OCI-LY7 (cell line): ENCODE data around the gene ANKRD11. TPM values are rescaled to one million over a fixed set of nuclear protein-coding genes. Genes with fewer than 3 reads are reported as not detected.

Source experiments
- BruUV-seq: library from RNA; stranded (reverse); fragments of 400-500 nt; replicated peaks from 2 replicates; lab custom pipeline; 2021; lab: Mats Ljungman, UMichigan
- CTCF ChIA-PET: fragments of 300-600 bp; sonication (Branson Sonifier 250); formaldehyde crosslinking; loops from one replicate; lab custom pipeline; 2022; ENCODE audit warnings: antibody characterized with exemption; ENCODE audit not compliant: unreplicated experiment; lab: Charles Lee
- POLR2A ChIA-PET: fragments of 300-600 bp; sonication (Branson Sonifier 250); formaldehyde crosslinking; loops from one replicate; lab custom pipeline; 2022; ENCODE audit warnings: antibody characterized with exemption; lab: Charles Lee
- DNase-seq: peaks from one replicate; pipeline ENCODE4 v3.0.0-alpha.2; 2015; ENCODE audit warnings: low spot score
- H2AFZ ChIP-seq: fragments of 200-600 bp; sonication (generic), shearing (Covaris generic); 2 replicates; pipeline ENCODE4 v1.6.1; 2014; ENCODE audit warnings: mild to moderate bottlenecking, antibody characterized with exemption, low read length, moderate library complexity
- H3K27ac ChIP-seq: fragments of 200-600 bp; sonication (generic); 2 replicates; pipeline ENCODE4 v1.5.1; 2014; ENCODE audit warnings: mixed run types, low read depth, mild to moderate bottlenecking, moderate library complexity, low read length, inconsistent platforms; ENCODE audit not compliant: poor library complexity, severe bottlenecking
- H3K36me3 ChIP-seq: fragments of 200-600 bp; sonication (generic); 2 replicates; pipeline ENCODE4 v1.6.1; 2014; ENCODE audit warnings: mild to moderate bottlenecking, antibody characterized with exemption, low read length, moderate library complexity, mixed read lengths; ENCODE audit not compliant: insufficient read depth
- H3K4me1 ChIP-seq: fragments of 200-600 bp; sonication (generic); 2 replicates; pipeline ENCODE4 v1.5.1; 2014; ENCODE audit warnings: mild to moderate bottlenecking, low read length; ENCODE audit not compliant: insufficient read depth, poor library complexity, severe bottlenecking
- H3K4me2 ChIP-seq: fragments of 200-600 bp; sonication (generic); 2 replicates; pipeline ENCODE4 v1.6.1; 2014; ENCODE audit warnings: mild to moderate bottlenecking, low read length
- H3K4me3 ChIP-seq: fragments of 200-600 bp; sonication (generic); 2 replicates; pipeline ENCODE4 v1.5.1; 2014; ENCODE audit warnings: mild to moderate bottlenecking, low read depth, low read length; ENCODE audit not compliant: poor library complexity, severe bottlenecking
- H3K79me2 ChIP-seq: fragments of 200-600 bp; sonication (generic); 2 replicates; pipeline ENCODE4 v1.6.1; 2016; ENCODE audit warnings: low read depth, mild to moderate bottlenecking, low read length, moderate library complexity, mixed read lengths; ENCODE audit not compliant: insufficient read depth
- H3K9me2 ChIP-seq: fragments of 200-600 bp; sonication (generic); 2 replicates; pipeline ENCODE4 v1.6.1; 2016; ENCODE audit warnings: mild to moderate bottlenecking, low read length, mixed read lengths; ENCODE audit not compliant: insufficient read depth
- H3K9me3 ChIP-seq: fragments of 200-600 bp; sonication (generic); 2 replicates; pipeline ENCODE4 v1.6.1; 2014; ENCODE audit warnings: mild to moderate bottlenecking, mixed run types, low read length, mixed read lengths
- H4K20me1 ChIP-seq: fragments of 200-600 bp; sonication (generic); 2 replicates; pipeline ENCODE4 v1.6.1; 2014; ENCODE audit warnings: mild to moderate bottlenecking, antibody characterized with exemption, low read length, moderate library complexity, mixed read lengths; ENCODE audit not compliant: insufficient read depth
- EZH2phosphoT487 ChIP-seq: fragments of 200-600 bp; sonication (generic); IDR thresholded peaks from 2 replicates; pipeline ENCODE4 v1.6.1; 2018; ENCODE audit warnings: low read depth, borderline replicate concordance, mild to moderate bottlenecking, mixed run types, antibody characterized with exemption, low read length, moderate library complexity, mixed read lengths
- intact Hi-C: fragments of 100-400 bp; cut with micrococcal nuclease; formaldehyde crosslinking; loops from one replicate; pipeline ENCODE4 v1.10.0; 2022; ENCODE audit not compliant: unreplicated experiment
- total RNA-seq, 2 experiments: library from RNA; depleted of rRNA in 1 of 2; stranded (reverse); fragments of >200 nt in 1 of 2; shearing (Covaris generic) in 1 of 2; gene quantifications; 2 replicates each; pipeline ENCODE4 v1.2.3, GENCODE V29; 2014 to 2022
- TF ChIP-seq, protein P1 (sequence below): fragments of 200-600 bp; sonication (generic); conservative IDR thresholded peaks from 2 replicates; pipeline ENCODE4 v1.5.1; 2014; ENCODE audit warnings: mild to moderate bottlenecking, antibody characterized with exemption, low read length, moderate library complexity, mixed read lengths

The ANKRD11 gene
- total RNA-seq, 2 experiments from 2014 or later: 89.1 to 251 TPM

DNA sequence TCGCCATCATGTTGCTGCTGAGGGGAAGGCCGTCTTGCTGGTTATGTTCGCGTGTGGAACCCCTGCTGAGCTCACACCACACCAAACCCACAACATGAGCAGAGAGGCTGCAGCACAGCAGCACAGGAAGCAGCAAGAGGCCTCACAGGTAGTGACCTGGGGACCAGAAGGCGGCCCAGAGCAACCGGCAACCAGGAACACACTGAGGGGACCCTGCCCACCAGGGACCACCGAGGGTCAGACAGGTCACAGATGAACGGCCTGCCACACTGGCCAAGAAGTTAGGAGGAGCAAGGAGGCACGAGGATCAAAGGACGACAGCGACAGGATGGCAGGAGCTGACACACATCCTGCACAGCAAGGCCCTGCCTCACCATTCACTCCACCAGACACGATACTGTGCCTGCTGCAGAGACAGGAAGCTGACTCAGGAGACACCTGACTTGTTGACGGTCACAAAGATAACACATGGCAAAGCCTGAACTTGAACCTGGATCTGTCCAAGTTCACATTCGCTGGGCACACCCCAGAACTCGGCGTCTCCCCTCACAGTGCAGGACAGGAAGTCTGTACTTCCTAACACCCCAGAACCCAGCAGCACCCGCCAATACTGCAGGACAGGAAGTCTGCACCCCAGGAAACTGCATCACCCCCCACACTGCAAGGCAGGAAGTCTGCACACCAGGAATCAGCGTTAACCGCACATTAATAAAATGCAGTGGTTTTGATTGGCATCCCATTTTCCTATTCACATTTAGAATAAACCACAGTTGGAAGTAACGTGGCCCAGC is 174.4 kb downstream of the ANKRD11 start:
- peak overlapping the region; percentile 66 for H3K4me2 ChIP-seq
- peaks cover 38% of the 10 kb centered on the region for H3K4me1 ChIP-seq
- peak; percentile 65 for DNase-seq
- no TSS peak for BruUV-seq
- H4K20me1 ChIP-seq: peaks cover 25% of the 10 kb centered on the region
- ChIA-PET POLR2A (interaction anchor here (0.6 kb wide), 1 partner anchor 11 kb away, joined by 3 read pairs; no protein-coding TSS in a partner anchor), CTCF (no interaction called here)
- H2AFZ ChIP-seq: no peak overlapping the region
- peak overlapping the region; percentile 18 for H3K4me3 ChIP-seq
- H3K9me3 ChIP-seq: no peaks in the 10 kb centered on the region
- H3K9me2 ChIP-seq: no peaks in the 10 kb centered on the region
- TF ChIP-seq, protein P1, sequence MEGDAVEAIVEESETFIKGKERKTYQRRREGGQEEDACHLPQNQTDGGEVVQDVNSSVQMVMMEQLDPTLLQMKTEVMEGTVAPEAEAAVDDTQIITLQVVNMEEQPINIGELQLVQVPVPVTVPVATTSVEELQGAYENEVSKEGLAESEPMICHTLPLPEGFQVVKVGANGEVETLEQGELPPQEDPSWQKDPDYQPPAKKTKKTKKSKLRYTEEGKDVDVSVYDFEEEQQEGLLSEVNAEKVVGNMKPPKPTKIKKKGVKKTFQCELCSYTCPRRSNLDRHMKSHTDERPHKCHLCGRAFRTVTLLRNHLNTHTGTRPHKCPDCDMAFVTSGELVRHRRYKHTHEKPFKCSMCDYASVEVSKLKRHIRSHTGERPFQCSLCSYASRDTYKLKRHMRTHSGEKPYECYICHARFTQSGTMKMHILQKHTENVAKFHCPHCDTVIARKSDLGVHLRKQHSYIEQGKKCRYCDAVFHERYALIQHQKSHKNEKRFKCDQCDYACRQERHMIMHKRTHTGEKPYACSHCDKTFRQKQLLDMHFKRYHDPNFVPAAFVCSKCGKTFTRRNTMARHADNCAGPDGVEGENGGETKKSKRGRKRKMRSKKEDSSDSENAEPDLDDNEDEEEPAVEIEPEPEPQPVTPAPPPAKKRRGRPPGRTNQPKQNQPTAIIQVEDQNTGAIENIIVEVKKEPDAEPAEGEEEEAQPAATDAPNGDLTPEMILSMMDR: no peak
- no peak for TF ChIP-seq EZH2phosphoT487
- H3K36me3 ChIP-seq: peaks cover 52% of the 10 kb centered on the region
- intact Hi-C loops: loop anchor here (5.0 kb wide), 1 partner anchor 191 kb away; the partner anchor contains the start of gene SPG7
- H3K27ac ChIP-seq: peak overlapping the region; percentile 55
- peaks cover 86% of the 10 kb centered on the region for H3K79me2 ChIP-seq

DNA sequence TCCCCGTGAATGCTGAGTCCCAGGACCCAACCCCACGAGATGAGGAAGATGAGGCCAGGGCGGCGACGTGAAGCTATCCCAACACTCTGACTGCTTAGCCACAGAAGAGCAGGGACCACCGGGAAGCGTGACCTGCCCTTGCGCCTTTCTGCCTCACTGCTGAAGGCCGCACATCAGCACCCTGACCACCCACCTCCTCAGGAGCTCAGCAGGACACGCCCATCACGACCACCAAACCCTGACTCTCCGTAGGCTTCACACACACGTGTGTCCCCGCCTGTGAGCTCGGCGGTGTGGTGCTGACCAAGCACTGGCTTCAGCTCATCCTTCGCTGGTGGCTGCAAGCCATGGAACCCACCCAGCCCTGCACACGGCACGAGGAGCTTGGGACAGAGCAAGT is 175.1 kb downstream of the ANKRD11 start:
- BruUV-seq: no TSS peak
- CTCF ChIA-PET: no interaction called here
- peaks cover 25% of the 10 kb centered on the region for H4K20me1 ChIP-seq
- no peak overlapping the region for H2AFZ ChIP-seq
- intact Hi-C loops: loop anchor here (5.0 kb wide), 1 partner anchor 192 kb away; the partner anchor contains the start of gene SPG7
- peaks cover 38% of the 10 kb centered on the region for H3K4me1 ChIP-seq
- DNase-seq: no peak
- peaks cover 86% of the 10 kb centered on the region for H3K79me2 ChIP-seq
- H3K4me3 ChIP-seq: no peak overlapping the region
- no peak overlapping the region for H3K4me2 ChIP-seq
- no peaks in the 10 kb centered on the region for H3K9me2 ChIP-seq
- no peak overlapping the region for H3K27ac ChIP-seq
- POLR2A ChIA-PET: no interaction called here
- H3K36me3 ChIP-seq: peaks cover 59% of the 10 kb centered on the region
- TF ChIP-seq EZH2phosphoT487: no peak
- TF ChIP-seq, protein P1: no peak
- H3K9me3 ChIP-seq: no peaks in the 10 kb centered on the region

DNA sequence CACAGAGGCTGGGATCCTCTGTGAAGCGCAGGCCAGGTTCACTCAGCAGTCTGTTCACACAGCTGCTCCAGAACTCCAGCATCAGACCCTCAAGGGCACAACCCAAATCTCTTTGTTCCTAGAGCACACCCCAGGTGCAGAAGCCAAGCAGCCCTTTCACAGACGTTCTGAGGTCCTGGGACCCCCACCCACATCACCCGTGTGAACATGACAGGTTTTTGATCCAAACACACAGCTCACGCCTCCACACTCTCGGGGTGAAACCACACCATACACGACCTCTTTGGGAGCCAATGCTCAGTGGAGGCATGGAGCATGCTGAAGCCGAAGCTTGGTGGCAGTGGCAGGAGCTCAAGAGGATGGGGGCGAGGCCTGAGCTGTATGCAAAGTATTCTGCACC is 175.5 kb downstream of the ANKRD11 start:
- no TSS peak for BruUV-seq
- H4K20me1 ChIP-seq: peaks cover 25% of the 10 kb centered on the region
- H3K36me3 ChIP-seq: peaks cover 63% of the 10 kb centered on the region
- DNase-seq: no peak
- H3K9me2 ChIP-seq: no peaks in the 10 kb centered on the region
- H3K4me3 ChIP-seq: no peak overlapping the region
- POLR2A ChIA-PET: no interaction called here
- H3K4me2 ChIP-seq: no peak overlapping the region
- TF ChIP-seq, protein P1: no peak
- no peak for TF ChIP-seq EZH2phosphoT487
- intact Hi-C loops: loop anchor here (5.0 kb wide), 1 partner anchor 192 kb away; the partner anchor contains the start of gene SPG7
- CTCF ChIA-PET: no interaction called here
- no peak overlapping the region for H3K27ac ChIP-seq
- peaks cover 86% of the 10 kb centered on the region for H3K79me2 ChIP-seq
- H2AFZ ChIP-seq: no peak overlapping the region
- H3K4me1 ChIP-seq: peaks cover 38% of the 10 kb centered on the region
- H3K9me3 ChIP-seq: no peaks in the 10 kb centered on the region
